HEK293T (cell line): Measurements from ENCODE around the gene SHISA9.

Experiments
- ELF4 ChIP-seq: fragments of 450-650 bp; IDR thresholded peaks from 2 replicates; pipeline ENCODE4 v1.6.1; 2017; ENCODE audit warnings: antibody characterized with exemption
- FOXM1 ChIP-seq: fragments of 450-650 bp; IDR thresholded peaks from 2 replicates; pipeline ENCODE4 v1.6.1; 2017; ENCODE audit warnings: mild to moderate bottlenecking, borderline replicate concordance
- HDGF ChIP-seq: fragments of 450-650 bp; IDR thresholded peaks from 2 replicates; pipeline ENCODE4 v1.6.1; 2017; ENCODE audit warnings: antibody characterized with exemption, borderline replicate concordance
- LEF1 ChIP-seq: fragments of 450-650 bp; IDR thresholded peaks from 2 replicates; pipeline ENCODE4 v1.6.1; 2017; ENCODE audit warnings: mild to moderate bottlenecking, borderline replicate concordance
- NFRKB ChIP-seq: fragments of 450-650 bp; IDR thresholded peaks from 2 replicates; pipeline ENCODE4 v1.6.1; 2016; ENCODE audit warnings: mild to moderate bottlenecking, moderate library complexity
- SUZ12 ChIP-seq: fragments of 450-650 bp; IDR thresholded peaks from 2 replicates; pipeline ENCODE4 v1.6.1; 2016; ENCODE audit warnings: mild to moderate bottlenecking

- TF ChIP-seq FOXM1 (no peak), ELF4 (no peak), NFRKB (no peak), SUZ12 (no peak), HDGF (no peak), LEF1 (no peak)
Measured at GRCh38 chr16:13269905-13270528, 368.6 kb downstream of the SHISA9 start.
